Calu3 (cell line): ENCODE results near the gene CDK15. TPM values are rescaled to one million over a fixed set of nuclear protein-coding genes. Genes with fewer than 3 reads are reported as not detected.

ENCODE experiments used
- Bru-seq: library from RNA; stranded (reverse); fragments of 400-500 nt; gene quantifications from one replicate; lab custom pipeline; 2021; lab: Mats Ljungman, UMichigan
- BruChase-seq, 2 experiments: library from RNA; stranded (reverse); fragments of 400-500 nt; gene quantifications; one replicate each; lab custom pipeline; 2021; lab: Mats Ljungman, UMichigan
- BruUV-seq: library from RNA; stranded (reverse); fragments of 400-500 nt; replicated peaks from 2 replicates; lab custom pipeline; 2021; lab: Mats Ljungman, UMichigan
- CTCF ChIA-PET: fragments of 300-600 bp; sonication (Branson Sonifier 250); formaldehyde crosslinking; loops from one replicate; lab custom pipeline; 2022; ENCODE audit warnings: antibody characterized with exemption; lab: Charles Lee
- DNase-seq: peaks from one replicate; pipeline ENCODE4 v3.0.0; 2022
- H3K27ac Mint-ChIP-seq: one replicate; pipeline ENCODE4 v1.8.0; 2022; ENCODE audit warnings: mixed read lengths; ENCODE audit not compliant: unreplicated experiment
- H3K27me3 Mint-ChIP-seq: one replicate; pipeline ENCODE4 v1.8.0; 2022; ENCODE audit warnings: mixed read lengths; ENCODE audit not compliant: unreplicated experiment
- H3K36me3 Mint-ChIP-seq: one replicate; pipeline ENCODE4 v1.8.0; 2022; ENCODE audit warnings: mild to moderate bottlenecking, moderate library complexity, mixed read lengths; ENCODE audit not compliant: insufficient read depth, unreplicated experiment
- H3K4me1 Mint-ChIP-seq: one replicate; pipeline ENCODE4 v1.8.0; 2022; ENCODE audit warnings: mild to moderate bottlenecking, low read depth, mixed read lengths; ENCODE audit not compliant: unreplicated experiment
- H3K4me3 Mint-ChIP-seq: one replicate; pipeline ENCODE4 v1.8.0; 2022; ENCODE audit warnings: mild to moderate bottlenecking, low read depth, moderate library complexity, mixed read lengths; ENCODE audit not compliant: unreplicated experiment
- H3K9me3 Mint-ChIP-seq: one replicate; pipeline ENCODE4 v1.8.0; 2022; ENCODE audit warnings: low read depth, mixed read lengths; ENCODE audit not compliant: unreplicated experiment
- intact Hi-C: fragments of 100-400 bp; cut with micrococcal nuclease; formaldehyde crosslinking; loops from one replicate; pipeline ENCODE4 v1.10.0; 2022; ENCODE audit not compliant: unreplicated experiment
- long read RNA-seq: library from polyadenylated mRNA; stranded (forward); transcript quantifications from one replicate; pipeline ENCODE4 v2.0.0, GENCODE V29; 2022
- total RNA-seq: library from RNA; stranded (reverse); gene quantifications from 2 replicates; pipeline ENCODE4 v1.2.3, GENCODE V29; 2022
- TF ChIP-seq, protein P1 (sequence below): fragments of 200-600 bp; IDR thresholded peaks from one replicate; pipeline ENCODE4 v1.8.0; 2022; ENCODE audit warnings: antibody characterized with exemption; ENCODE audit not compliant: unreplicated experiment

Gene CDK15
- total RNA-seq (not detected in 2 replicates), Bru-seq, nascent RNA (percentile 3 among the genes with signal in this experiment), BruChase-seq, experiment 1, labeled RNA remaining after a 6-hour chase (percentile 4 among the genes with signal in this experiment), BruChase-seq, experiment 2, labeled RNA remaining after a 2-hour chase (percentile 3 among the genes with signal in this experiment)
- long read RNA-seq: 0 reads

DNA sequence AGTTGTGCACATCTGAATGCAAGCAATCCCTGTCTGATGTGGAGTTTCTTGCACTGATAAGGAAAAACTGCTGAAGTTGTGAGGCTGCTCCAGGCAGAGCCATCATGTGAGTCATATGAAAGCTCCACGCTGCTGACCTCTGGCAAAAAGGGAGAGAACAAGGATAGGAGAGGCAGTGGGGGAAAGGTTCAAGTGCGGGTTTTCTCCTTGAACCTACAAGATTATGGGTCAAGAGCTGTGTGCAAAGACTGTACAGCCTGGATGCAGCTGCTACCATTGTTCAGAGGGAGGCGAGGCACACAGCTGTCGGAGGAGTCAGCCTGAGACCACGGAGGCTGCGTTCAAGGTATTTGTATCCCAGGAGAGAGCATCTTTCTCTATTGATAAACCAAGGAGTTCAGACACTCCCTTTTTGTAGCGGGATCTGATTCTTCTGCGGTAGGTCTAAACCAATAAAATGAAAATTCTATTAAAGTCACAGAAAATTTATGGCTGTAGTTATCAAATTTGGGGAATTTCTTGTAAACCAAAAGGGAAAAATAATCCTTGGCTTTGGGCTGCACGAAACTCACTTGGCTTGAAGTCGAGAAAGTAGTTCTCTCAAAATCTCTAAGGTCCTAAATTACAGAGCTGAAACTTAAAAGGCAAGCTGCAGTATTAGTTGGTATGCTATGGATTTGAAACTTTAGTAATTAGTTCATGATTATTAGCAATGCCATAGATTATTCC is at the start of gene CDK15:
Gene CDK15, plus strand, starts transcription at position 96 of the 729 bp plus-strand sequence. Its CDS starts 128 bp downstream, at position 224.
- CTCF ChIA-PET: interaction anchor here (0.6 kb wide), 1 partner anchor 650 kb away, joined by 6 read pairs; no protein-coding TSS in a partner anchor
- Mint-ChIP-seq H3K4me1 (no peaks in the 10 kb centered on the region), H3K4me3 (no peak within 1 kb of the TSS), H3K27ac (no peak within 1 kb of the TSS), H3K36me3 (no peaks in the 10 kb centered on the region), H3K9me3 (no peaks in the 10 kb centered on the region), H3K27me3 (no peaks in the 10 kb centered on the region)
- TF ChIP-seq, protein P1, sequence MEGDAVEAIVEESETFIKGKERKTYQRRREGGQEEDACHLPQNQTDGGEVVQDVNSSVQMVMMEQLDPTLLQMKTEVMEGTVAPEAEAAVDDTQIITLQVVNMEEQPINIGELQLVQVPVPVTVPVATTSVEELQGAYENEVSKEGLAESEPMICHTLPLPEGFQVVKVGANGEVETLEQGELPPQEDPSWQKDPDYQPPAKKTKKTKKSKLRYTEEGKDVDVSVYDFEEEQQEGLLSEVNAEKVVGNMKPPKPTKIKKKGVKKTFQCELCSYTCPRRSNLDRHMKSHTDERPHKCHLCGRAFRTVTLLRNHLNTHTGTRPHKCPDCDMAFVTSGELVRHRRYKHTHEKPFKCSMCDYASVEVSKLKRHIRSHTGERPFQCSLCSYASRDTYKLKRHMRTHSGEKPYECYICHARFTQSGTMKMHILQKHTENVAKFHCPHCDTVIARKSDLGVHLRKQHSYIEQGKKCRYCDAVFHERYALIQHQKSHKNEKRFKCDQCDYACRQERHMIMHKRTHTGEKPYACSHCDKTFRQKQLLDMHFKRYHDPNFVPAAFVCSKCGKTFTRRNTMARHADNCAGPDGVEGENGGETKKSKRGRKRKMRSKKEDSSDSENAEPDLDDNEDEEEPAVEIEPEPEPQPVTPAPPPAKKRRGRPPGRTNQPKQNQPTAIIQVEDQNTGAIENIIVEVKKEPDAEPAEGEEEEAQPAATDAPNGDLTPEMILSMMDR: no peak
- intact Hi-C loops: no loop called here
- no peak for DNase-seq
- BruUV-seq: no TSS peak

DNA sequence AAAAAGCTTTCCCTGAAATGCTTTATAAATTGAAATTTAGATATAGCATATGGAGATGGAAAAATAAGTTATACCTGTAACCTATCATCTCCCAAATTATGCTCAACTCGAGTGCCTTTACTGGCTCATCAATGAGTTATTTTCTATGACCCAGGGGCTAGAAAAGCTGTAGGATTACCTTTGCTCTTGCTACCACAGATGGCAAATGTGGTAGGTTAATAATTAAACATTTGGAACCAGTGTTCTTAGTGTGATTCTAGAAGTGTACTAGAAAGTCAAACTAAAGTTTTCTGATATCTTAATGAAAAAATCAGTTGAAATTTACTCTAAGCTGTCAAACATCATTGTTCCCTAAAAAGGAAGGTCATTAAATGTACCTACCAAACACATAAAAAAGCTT is 48.1 kb upstream of the CDK15 start:
- intact Hi-C loops: no loop called here
- Mint-ChIP-seq H3K27me3 (no peaks in the 10 kb centered on the region), H3K36me3 (peaks cover 5% of the 10 kb centered on the region), H3K9me3 (no peaks in the 10 kb centered on the region), H3K4me1 (peaks cover 13% of the 10 kb centered on the region), H3K27ac (no peak overlapping the region), H3K4me3 (no peak overlapping the region)
- TF ChIP-seq, protein P1: no peak
- DNase-seq: no peak
- BruUV-seq: no TSS peak
- CTCF ChIA-PET: interaction anchor here (0.5 kb wide), 1 partner anchor 16 kb away, joined by 4 read pairs; no protein-coding TSS in a partner anchor

DNA sequence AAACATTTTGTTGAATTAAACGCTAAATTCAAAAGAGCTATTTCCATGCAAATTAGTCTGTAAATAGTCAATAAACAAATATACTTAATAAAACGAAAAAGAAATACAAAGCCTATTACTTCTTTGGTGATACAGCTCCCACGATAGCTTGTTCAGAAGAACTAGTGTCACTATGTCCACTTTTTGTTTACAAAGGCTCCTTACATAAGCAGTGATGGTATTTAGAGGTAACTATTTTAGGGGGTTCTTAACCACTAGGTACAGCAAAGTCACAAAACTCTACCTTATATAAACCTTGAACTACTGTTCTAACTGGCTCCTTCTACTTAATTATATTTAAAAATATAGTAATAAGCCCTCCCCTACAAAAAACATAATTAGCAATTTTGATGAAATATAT is 47.5 kb upstream of the CDK15 start:
- no TSS peak for BruUV-seq
- Mint-ChIP-seq H3K36me3 (peaks cover 5% of the 10 kb centered on the region), H3K4me1 (peaks cover 13% of the 10 kb centered on the region), H3K9me3 (no peaks in the 10 kb centered on the region), H3K27ac (no peak overlapping the region), H3K4me3 (no peak overlapping the region), H3K27me3 (no peaks in the 10 kb centered on the region)
- no peak for DNase-seq
- TF ChIP-seq, protein P1: no peak
- CTCF ChIA-PET: interaction anchor here (0.6 kb wide), 1 partner anchor 8 kb away, joined by 5 read pairs; no protein-coding TSS in a partner anchor
- intact Hi-C loops: no loop called here

DNA sequence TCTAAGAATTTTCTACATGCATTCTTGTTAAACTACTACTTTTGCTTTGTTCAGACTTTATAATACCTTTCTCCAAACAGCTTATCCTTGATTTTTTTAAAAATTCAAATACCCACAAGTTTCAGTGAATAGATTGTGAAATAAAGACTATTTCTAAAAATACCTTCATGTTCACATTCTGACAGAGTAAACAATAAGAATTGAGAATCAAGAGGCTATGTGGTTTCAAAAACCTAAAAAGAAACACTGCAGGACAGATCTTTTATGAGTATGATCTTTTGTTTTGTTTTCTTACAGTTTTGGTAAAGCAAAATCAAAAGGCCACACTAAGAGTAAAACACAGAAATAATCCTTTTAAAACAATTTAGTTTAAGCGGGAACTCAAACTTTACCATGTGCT is 46.8 kb upstream of the CDK15 start:
- H3K27ac Mint-ChIP-seq: no peak overlapping the region
- TF ChIP-seq, protein P1: no peak
- peaks cover 5% of the 10 kb centered on the region for H3K36me3 Mint-ChIP-seq
- H3K9me3 Mint-ChIP-seq: no peaks in the 10 kb centered on the region
- CTCF ChIA-PET: no interaction called here
- intact Hi-C loops: no loop called here
- H3K27me3 Mint-ChIP-seq: no peaks in the 10 kb centered on the region
- no peak for DNase-seq
- H3K4me3 Mint-ChIP-seq: no peak overlapping the region
- peaks cover 13% of the 10 kb centered on the region for H3K4me1 Mint-ChIP-seq
- BruUV-seq: no TSS peak
